ENCODE results near the gene POLA1.

POLA1 gene

DNA sequence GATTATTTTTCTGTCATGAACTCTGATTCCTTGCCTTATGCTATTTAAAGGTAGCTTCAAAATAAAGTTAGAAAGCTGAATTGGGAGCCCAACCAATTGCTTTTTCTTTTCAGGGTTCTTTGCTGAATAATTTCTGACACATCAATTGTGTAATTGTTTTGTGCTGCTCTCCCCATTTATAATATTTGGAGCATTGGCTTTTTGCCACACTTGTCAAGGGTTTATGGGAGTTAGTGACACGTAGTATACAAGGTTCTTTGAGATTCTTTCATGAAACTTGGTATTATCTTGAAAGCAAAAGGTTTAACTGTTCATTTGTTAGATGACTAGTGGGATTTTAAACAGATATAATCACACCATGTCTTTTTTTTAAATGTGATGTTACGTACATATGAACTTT is 80.9 kb downstream of the POLA1 start:
- H3K4me3 ChIP-seq (ENCODE audit: low read depth, low read length), result no peak overlapping the region
- DNase-seq (ENCODE audit: low read depth, low spot score), result no peak
- in situ Hi-C loops (cut with HindIII; ENCODE audit: low sequenced_read_pairs), result no loop called here
- TF ChIP-seq, protein P1, sequence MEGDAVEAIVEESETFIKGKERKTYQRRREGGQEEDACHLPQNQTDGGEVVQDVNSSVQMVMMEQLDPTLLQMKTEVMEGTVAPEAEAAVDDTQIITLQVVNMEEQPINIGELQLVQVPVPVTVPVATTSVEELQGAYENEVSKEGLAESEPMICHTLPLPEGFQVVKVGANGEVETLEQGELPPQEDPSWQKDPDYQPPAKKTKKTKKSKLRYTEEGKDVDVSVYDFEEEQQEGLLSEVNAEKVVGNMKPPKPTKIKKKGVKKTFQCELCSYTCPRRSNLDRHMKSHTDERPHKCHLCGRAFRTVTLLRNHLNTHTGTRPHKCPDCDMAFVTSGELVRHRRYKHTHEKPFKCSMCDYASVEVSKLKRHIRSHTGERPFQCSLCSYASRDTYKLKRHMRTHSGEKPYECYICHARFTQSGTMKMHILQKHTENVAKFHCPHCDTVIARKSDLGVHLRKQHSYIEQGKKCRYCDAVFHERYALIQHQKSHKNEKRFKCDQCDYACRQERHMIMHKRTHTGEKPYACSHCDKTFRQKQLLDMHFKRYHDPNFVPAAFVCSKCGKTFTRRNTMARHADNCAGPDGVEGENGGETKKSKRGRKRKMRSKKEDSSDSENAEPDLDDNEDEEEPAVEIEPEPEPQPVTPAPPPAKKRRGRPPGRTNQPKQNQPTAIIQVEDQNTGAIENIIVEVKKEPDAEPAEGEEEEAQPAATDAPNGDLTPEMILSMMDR (IDR thresholded peaks at IDR 0.05; ENCODE audit: low read depth, low read length), result no peak

DNA sequence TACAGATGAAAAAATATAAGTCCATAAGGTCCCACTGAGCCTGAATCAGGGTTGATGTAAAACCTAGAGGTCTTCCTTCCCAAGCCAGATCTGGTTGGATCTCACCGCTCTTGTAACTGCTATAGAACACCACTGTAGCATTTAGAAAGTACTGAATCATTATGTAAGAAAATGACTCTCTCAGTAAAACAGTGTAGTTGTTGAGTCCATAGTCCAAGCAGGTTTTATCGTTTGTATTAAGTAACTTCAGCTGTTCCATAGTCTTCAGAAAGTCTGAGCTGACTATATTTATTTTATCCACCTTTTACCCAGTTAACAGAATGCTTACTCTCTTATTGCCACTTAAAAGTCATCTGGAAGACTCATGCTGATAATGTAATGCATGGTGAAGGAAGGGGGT is 82.2 kb downstream of the POLA1 start:
- in situ Hi-C loops (cut with HindIII; ENCODE audit: low sequenced_read_pairs), result no loop called here

GRCh38 chrX:24777660-24778059 is 83.9 kb downstream of the POLA1 start:
- TF ChIP-seq, protein P1 (IDR thresholded peaks at IDR 0.05; ENCODE audit: low read depth, low read length), result no peak
- in situ Hi-C loops (cut with HindIII; ENCODE audit: low sequenced_read_pairs), result no loop called here
- DNase-seq (ENCODE audit: low read depth, low spot score), result no peak
- H3K4me3 ChIP-seq (ENCODE audit: low read depth, low read length), result no peak overlapping the region

More for the DNA sequence above, 82.2 kb downstream of the POLA1 start:
- DNase-seq (ENCODE audit: low read depth, low spot score), result no peak
- TF ChIP-seq, protein P1 (IDR thresholded peaks at IDR 0.05; ENCODE audit: low read depth, low read length), result no peak
- no peak overlapping the region for H3K4me3 ChIP-seq (ENCODE audit: low read depth, low read length)

- no peak for DNase-seq (ENCODE audit: low read depth, low spot score)
- TF ChIP-seq, protein P1 (IDR thresholded peaks at IDR 0.05; ENCODE audit: low read depth, low read length), result no peak
- in situ Hi-C loops (cut with HindIII; ENCODE audit: low sequenced_read_pairs), result no loop called here
- H3K4me3 ChIP-seq (ENCODE audit: low read depth, low read length), result no peak overlapping the region
Observed at GRCh38 chrX:24782011-24782410, 88.3 kb downstream of the POLA1 start.

DNA sequence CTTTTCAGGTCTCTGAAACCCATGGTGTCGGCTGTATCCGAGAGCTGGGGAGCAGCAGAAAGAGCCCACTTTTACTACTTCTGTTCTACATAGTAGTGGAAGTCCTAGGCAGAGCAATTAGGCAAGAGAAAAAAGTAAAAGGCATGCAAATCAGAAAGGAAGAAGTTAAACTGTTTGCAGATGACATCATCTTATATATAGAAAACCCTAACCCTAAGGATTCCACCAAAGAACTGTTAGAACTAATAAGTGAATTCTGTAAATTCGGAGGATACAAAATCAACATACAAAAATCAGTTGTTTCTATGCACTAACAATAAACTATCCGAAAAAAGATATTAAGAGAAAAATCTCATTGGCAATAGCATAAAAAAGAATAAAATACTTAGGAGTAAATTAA is 95.3 kb downstream of the POLA1 start:
- in situ Hi-C loops (cut with HindIII; ENCODE audit: low sequenced_read_pairs), result no loop called here
- TF ChIP-seq, protein P1 (IDR thresholded peaks at IDR 0.05; ENCODE audit: low read depth, low read length), result no peak

GRCh38 chrX:24790166-24790565 is 96.4 kb downstream of the POLA1 start:
- TF ChIP-seq, protein P1 (IDR thresholded peaks at IDR 0.05; ENCODE audit: low read depth, low read length), result no peak
- no peak for DNase-seq (ENCODE audit: low read depth, low spot score)
- in situ Hi-C loops (cut with HindIII; ENCODE audit: low sequenced_read_pairs), result no loop called here

More for the DNA sequence above, 95.3 kb downstream of the POLA1 start:
- DNase-seq (ENCODE audit: low read depth, low spot score), result no peak
- no peak overlapping the region for H3K4me3 ChIP-seq (ENCODE audit: low read depth, low read length)

DNA sequence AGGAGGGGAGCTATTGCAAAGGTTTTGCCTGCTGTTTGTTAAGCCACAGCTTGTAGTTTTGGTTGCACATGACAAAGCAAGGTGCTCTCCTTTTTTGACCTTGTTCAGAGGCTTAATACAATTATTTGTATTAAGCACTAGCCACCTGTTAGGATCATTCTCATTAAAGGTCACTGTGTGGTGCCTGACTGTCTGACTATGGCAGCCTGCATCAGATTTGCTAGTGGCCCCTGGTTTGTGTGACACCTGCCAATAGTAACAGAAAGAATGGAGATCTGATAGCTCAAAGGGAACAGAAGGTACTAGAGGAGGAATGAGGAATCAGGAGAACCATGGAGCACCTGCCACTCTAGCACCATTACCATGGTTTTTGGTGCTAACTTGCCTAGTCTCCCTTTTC is 102.5 kb downstream of the POLA1 start:
- H3K4me3 ChIP-seq (ENCODE audit: low read depth, low read length), result no peak overlapping the region
- TF ChIP-seq, protein P1 (IDR thresholded peaks at IDR 0.05; ENCODE audit: low read depth, low read length), result no peak
- DNase-seq (ENCODE audit: low read depth, low spot score), result no peak
- in situ Hi-C loops (cut with HindIII; ENCODE audit: low sequenced_read_pairs), result no loop called here

More at GRCh38 chrX:24790166-24790565, 96.4 kb downstream of the POLA1 start:
- no peak overlapping the region for H3K4me3 ChIP-seq (ENCODE audit: low read depth, low read length)
